Measurements from ENCODE around the gene TGFBR1. TPM values are rescaled to one million over a fixed set of nuclear protein-coding genes. Genes with fewer than 3 reads are reported as not detected.

TGFBR1 gene
- total RNA-seq, 4 donors from 2014 or later, result 17.6 to 24.1 (median 22.8) TPM

DNA sequence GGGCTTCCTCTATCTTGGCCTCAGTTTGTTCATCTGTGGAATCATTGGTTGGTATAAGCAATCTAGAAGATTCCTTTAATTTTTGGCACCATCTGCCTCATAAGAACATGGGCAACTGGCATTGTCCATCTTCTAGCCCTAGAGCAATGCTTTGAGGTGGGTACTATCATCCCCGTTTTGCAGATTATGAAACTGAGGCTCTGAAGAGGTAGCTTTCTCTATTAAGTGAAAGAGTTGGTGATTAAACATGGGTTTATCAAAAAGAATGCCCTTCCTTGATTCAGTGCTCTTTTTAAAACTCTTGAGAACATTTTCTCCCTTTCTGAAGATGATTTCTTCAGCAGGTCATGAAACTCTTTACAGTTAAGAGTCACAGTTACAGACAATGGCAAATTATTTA, 42.4 kb upstream of the TGFBR1 start:
- 91 to 100% methylated on average over 1 of the region's 1 CpG for WGBS, 2 donors (ENCODE audit: low coverage in 1 of 2)
- H3K4me3 ChIP-seq, result no peak overlapping the region
- H3K27me3 ChIP-seq, result no peaks in the 10 kb centered on the region
- H3K9me3 ChIP-seq, result no peaks in the 10 kb centered on the region
- TF ChIP-seq POLR2AphosphoS5 (IDR thresholded peaks at IDR 0.05) (no peak), EP300 (IDR thresholded peaks at IDR 0.05; ENCODE audit: low read depth) (no peak), POLR2A (IDR thresholded peaks at IDR 0.05) (no peak)
- TF ChIP-seq, protein P1, sequence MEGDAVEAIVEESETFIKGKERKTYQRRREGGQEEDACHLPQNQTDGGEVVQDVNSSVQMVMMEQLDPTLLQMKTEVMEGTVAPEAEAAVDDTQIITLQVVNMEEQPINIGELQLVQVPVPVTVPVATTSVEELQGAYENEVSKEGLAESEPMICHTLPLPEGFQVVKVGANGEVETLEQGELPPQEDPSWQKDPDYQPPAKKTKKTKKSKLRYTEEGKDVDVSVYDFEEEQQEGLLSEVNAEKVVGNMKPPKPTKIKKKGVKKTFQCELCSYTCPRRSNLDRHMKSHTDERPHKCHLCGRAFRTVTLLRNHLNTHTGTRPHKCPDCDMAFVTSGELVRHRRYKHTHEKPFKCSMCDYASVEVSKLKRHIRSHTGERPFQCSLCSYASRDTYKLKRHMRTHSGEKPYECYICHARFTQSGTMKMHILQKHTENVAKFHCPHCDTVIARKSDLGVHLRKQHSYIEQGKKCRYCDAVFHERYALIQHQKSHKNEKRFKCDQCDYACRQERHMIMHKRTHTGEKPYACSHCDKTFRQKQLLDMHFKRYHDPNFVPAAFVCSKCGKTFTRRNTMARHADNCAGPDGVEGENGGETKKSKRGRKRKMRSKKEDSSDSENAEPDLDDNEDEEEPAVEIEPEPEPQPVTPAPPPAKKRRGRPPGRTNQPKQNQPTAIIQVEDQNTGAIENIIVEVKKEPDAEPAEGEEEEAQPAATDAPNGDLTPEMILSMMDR (IDR thresholded peaks at IDR 0.05), result no peak
- in situ Hi-C loops (cut with MboI; ENCODE audit: low pct_ligation_motif_present in 1 of 4, low pct_unique_long_range_greater_than_20kb in 1 of 4, low sequenced_read_pairs in 3 of 4) (no loop called here), intact Hi-C loops (cut with DNase I; ENCODE audit: low total_unique reads) (no loop called here)
- no peak for DNase-seq
- H3K36me3 ChIP-seq, result no peaks in the 10 kb centered on the region
- peaks cover 0 to 18% (median under 1%) of the 10 kb centered on the region in 4 donors for H3K4me1 ChIP-seq
- no peak overlapping the region for H3K27ac ChIP-seq

DNA sequence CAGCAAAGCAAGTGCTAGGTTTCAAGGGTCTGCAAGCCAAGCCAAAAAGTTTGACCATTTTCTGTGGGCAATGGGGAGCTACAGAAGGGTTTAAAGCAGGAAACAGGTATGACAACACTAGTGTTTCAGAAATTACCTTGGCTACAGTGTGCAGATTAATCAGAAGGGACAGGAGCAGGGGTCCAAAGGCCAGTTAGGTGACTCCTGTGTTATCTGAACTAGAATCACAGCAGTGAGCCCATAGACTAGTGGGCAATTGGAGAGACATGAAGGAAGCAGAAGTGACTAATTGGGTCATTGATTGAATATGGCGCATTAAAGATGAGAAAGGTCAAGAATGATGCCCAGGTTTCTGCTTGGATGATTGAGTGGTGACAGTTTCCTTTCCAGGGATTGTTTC, 41.4 kb upstream of the TGFBR1 start:
- no peaks in the 10 kb centered on the region for H3K27me3 ChIP-seq
- intact Hi-C loops (cut with DNase I; ENCODE audit: low total_unique reads) (no loop called here), in situ Hi-C loops (cut with MboI; ENCODE audit: low pct_ligation_motif_present in 1 of 4, low pct_unique_long_range_greater_than_20kb in 1 of 4, low sequenced_read_pairs in 3 of 4) (no loop called here)
- no peak for DNase-seq
- H3K27ac ChIP-seq, result no peak overlapping the region
- H3K9me3 ChIP-seq, result no peaks in the 10 kb centered on the region
- WGBS, 2 donors (ENCODE audit: low coverage in 1 of 2), result 80 to 97% methylated on average over 1 of the region's 1 CpG
- H3K36me3 ChIP-seq, result no peaks in the 10 kb centered on the region
- no peak for TF ChIP-seq POLR2AphosphoS5 (IDR thresholded peaks at IDR 0.05)
- no peak for TF ChIP-seq EP300 (IDR thresholded peaks at IDR 0.05; ENCODE audit: low read depth)
- no peak for TF ChIP-seq POLR2A (IDR thresholded peaks at IDR 0.05)
- TF ChIP-seq, protein P1 (IDR thresholded peaks at IDR 0.05), result no peak
- no peak overlapping the region for H3K4me3 ChIP-seq
- peaks cover 0 to 12% (median 0%) of the 10 kb centered on the region in 4 donors for H3K4me1 ChIP-seq

DNA sequence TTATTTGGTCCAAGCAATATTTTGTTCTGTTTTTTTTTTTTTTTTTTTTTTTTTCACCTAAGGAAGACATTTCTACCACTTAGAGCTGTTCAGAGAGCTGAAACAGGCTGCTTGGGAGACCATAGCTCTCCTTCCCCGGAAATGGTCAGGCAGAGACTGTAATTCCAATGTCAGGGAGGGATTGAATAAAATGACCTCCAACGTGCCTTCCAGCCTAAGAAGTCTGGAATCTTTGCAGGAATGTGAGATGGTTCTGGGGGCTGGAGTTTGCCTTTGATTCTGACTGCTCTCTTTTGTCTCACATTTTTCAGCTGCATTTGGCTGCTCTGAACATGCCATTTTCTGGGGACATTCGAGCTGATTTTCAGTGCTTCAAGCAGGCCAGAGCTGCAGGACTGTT, 38.3 kb upstream of the TGFBR1 start:
- intact Hi-C loops (cut with DNase I; ENCODE audit: low total_unique reads), result no loop called here
- Histone ChIP-seq H3K36me3 (no peaks in the 10 kb centered on the region), H3K4me1 (no peaks in the 10 kb centered on the region), H3K4me3 (no peak overlapping the region), H3K27me3 (no peaks in the 10 kb centered on the region), H3K27ac (no peak overlapping the region), H3K9me3 (no peaks in the 10 kb centered on the region)
- TF ChIP-seq, protein P1 (IDR thresholded peaks at IDR 0.05), result no peak
- TF ChIP-seq EP300 (IDR thresholded peaks at IDR 0.05; ENCODE audit: low read depth) (no peak), POLR2AphosphoS5 (IDR thresholded peaks at IDR 0.05) (no peak), POLR2A (IDR thresholded peaks at IDR 0.05) (no peak)
- 67% methylated on average over 3 of the region's 3 CpGs; no CpG with 5 or more reads in 1 of the 2 donors for WGBS, 2 donors (ENCODE audit: low coverage in 1 of 2)
- in situ Hi-C loops (cut with MboI; ENCODE audit: low pct_ligation_motif_present in 1 of 4, low pct_unique_long_range_greater_than_20kb in 1 of 4, low sequenced_read_pairs in 3 of 4), result no loop called here
- DNase-seq, result no peak

DNA sequence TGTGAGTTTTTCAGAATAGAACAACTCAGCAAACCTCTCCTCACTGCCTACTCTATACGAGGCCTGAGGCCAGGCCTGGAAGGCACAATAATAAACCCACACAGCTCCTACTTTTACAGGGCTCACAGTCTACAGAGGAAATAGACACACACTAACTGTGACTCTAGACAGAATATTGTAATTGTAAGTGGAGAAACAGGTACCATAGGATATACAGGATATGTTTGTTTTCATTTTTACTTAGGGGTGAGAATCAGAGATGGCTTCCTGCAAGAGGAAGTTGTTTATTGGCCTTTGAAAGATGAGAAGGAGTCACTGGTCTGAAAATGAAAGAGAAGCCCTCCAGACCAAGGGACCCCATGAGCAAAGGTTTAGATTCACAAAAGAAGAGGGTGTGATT, 35.8 kb upstream of the TGFBR1 start:
- in situ Hi-C loops (cut with MboI; ENCODE audit: low pct_ligation_motif_present in 1 of 4, low pct_unique_long_range_greater_than_20kb in 1 of 4, low sequenced_read_pairs in 3 of 4), result no loop called here
- intact Hi-C loops (cut with DNase I; ENCODE audit: low total_unique reads), result no loop called here
- DNase-seq, result no peak
- Histone ChIP-seq H3K27ac (no peak overlapping the region), H3K9me3 (no peaks in the 10 kb centered on the region), H3K27me3 (no peaks in the 10 kb centered on the region), H3K36me3 (no peaks in the 10 kb centered on the region), H3K4me3 (no peak overlapping the region), H3K4me1 (no peaks in the 10 kb centered on the region)
- 86 to 90% methylated on average over 1 of the region's 1 CpG for WGBS, 2 donors (ENCODE audit: low coverage in 1 of 2)
- TF ChIP-seq EP300 (IDR thresholded peaks at IDR 0.05; ENCODE audit: low read depth) (no peak), POLR2AphosphoS5 (IDR thresholded peaks at IDR 0.05) (no peak), POLR2A (IDR thresholded peaks at IDR 0.05) (no peak)
- TF ChIP-seq, protein P1 (IDR thresholded peaks at IDR 0.05), result no peak
